GM12878 (cell line): ENCODE measurements around the gene EXD3. TPM values are rescaled to one million over a fixed set of nuclear protein-coding genes. Genes with fewer than 3 reads are reported as not detected.

Source experiments
- ATAC-seq: fragments of 200-7000 bp; cut with Tn5 transposase; 3 replicates; pipeline ENCODE4 v1.9.1; 2020; ENCODE audit warnings: mild to moderate bottlenecking, moderate library complexity
- BruUV-seq: library from RNA; stranded (reverse); fragments of 400-500 nt; replicated peaks from 2 replicates; lab custom pipeline; 2021; lab: Mats Ljungman, UMichigan
- CTCF ChIA-PET: fragments of 300-600 bp; sonication (Branson Sonifier 250); formaldehyde crosslinking; extraction: SDS; loops from one replicate; lab custom pipeline; 2021; ENCODE audit warnings: inconsistent platforms; lab: Yijun Ruan, JAX
- POLR2A ChIA-PET: fragments of 350-600 bp; formaldehyde crosslinking; extraction: SDS; loops from one replicate; lab custom pipeline; 2021; ENCODE audit warnings: inconsistent platforms; lab: Charles Lee
- RAD21 ChIA-PET: fragments of 300-600 bp; sonication (Branson Sonifier 250); formaldehyde crosslinking; loops from one replicate; lab custom pipeline; 2023; ENCODE audit warnings: antibody characterized with exemption; ENCODE audit not compliant: unreplicated experiment; lab: Charles Lee
- SMC1A ChIA-PET: fragments of 300-600 bp; sonication (Branson Sonifier 250); formaldehyde crosslinking; loops from one replicate; lab custom pipeline; 2023; ENCODE audit not compliant: unreplicated experiment, uncharacterized antibody; lab: Charles Lee
- DNase-seq: peaks from one replicate; pipeline ENCODE4 v3.0.0-alpha.2; 2011; ENCODE audit warnings: low read depth, low spot score
- FAIRE-seq: peaks from 3 replicates; lab custom pipeline; 2011; peaks lifted over from hg19 to GRCh38; lab: Jason Lieb, UNC
- H2AFZ ChIP-seq: 2 replicates; pipeline ENCODE4 v1.6.0; 2011; ENCODE audit warnings: low read depth, low read length, control low read depth; ENCODE audit not compliant: control insufficient read depth
- H3K27ac ChIP-seq: 2 replicates; pipeline ENCODE4 v1.5.1; 2011; ENCODE audit warnings: control low read depth; ENCODE audit not compliant: control insufficient read depth, insufficient read depth
- H3K27me3 ChIP-seq, 2 experiments: replicated peaks in 1 of 2; 2 replicates each; pipeline versions ENCODE4 v1.6.0 to v1.6.1; 2011; ENCODE audit warnings: low read length in 1 of 2; ENCODE audit not compliant: control insufficient read depth in 2 of 2, insufficient read depth in 2 of 2
- H3K36me3 ChIP-seq, 2 experiments: 2 replicates each; pipeline ENCODE4 v1.5.1; 2011; ENCODE audit warnings: low read length in 1 of 2; ENCODE audit not compliant: control insufficient read depth in 2 of 2, insufficient read depth in 2 of 2
- H3K4me1 ChIP-seq: 2 replicates; pipeline ENCODE4 v1.6.1; 2011; ENCODE audit warnings: mild to moderate bottlenecking, low read length, moderate library complexity, mixed read lengths; ENCODE audit not compliant: control insufficient read depth, insufficient read depth
- H3K4me2 ChIP-seq: 2 replicates; pipeline ENCODE4 v1.6.0; 2011; ENCODE audit warnings: control low read depth; ENCODE audit not compliant: control insufficient read depth, insufficient read depth
- H3K4me3 ChIP-seq: fragments of 200-600 bp; sonication (generic); 2 replicates; pipeline ENCODE4 v1.5.1; 2016
- H3K79me2 ChIP-seq: 2 replicates; pipeline ENCODE4 v1.6.0; 2011; ENCODE audit warnings: low read length; ENCODE audit not compliant: control insufficient read depth, insufficient read depth
- H3K9ac ChIP-seq: 2 replicates; pipeline ENCODE4 v1.8.0; 2011; ENCODE audit warnings: low read length, control low read depth, mixed read lengths; ENCODE audit not compliant: control insufficient read depth, insufficient read depth
- H3K9me3 ChIP-seq: replicated peaks from 3 replicates; pipeline ENCODE4 v1.5.1; 2011; ENCODE audit warnings: mild to moderate bottlenecking, low read length; ENCODE audit not compliant: control insufficient read depth, insufficient read depth
- H4K20me1 ChIP-seq: 2 replicates; pipeline ENCODE4 v1.6.0; 2011; ENCODE audit not compliant: control insufficient read depth, insufficient read depth
- ELK1 ChIP-seq: IDR thresholded peaks from 2 replicates; pipeline ENCODE4 v1.6.1; 2012; ENCODE audit warnings: low read depth, low read length, improper control_type of control experiment
- EP300 ChIP-seq, 2 experiments: fragments of 150-350 bp in 1 of 2; IDR thresholded peaks; 2 replicates each; pipeline ENCODE4 v1.6.1; 2011 to 2012; ENCODE audit warnings: low read depth in 2 of 2, low read length in 2 of 2, borderline replicate concordance in 1 of 2, improper control_type of control experiment in 1 of 2, inconsistent platforms in 1 of 2; ENCODE audit not compliant: control insufficient read depth in 1 of 2
- ESRRA ChIP-seq: IDR thresholded peaks from 2 replicates; pipeline ENCODE4 v1.6.1; 2012; ENCODE audit warnings: mild to moderate bottlenecking, low read length, improper control_type of control experiment
- IRF3 ChIP-seq: fragments of 450-650 bp; IDR thresholded peaks from 2 replicates; pipeline ENCODE4 v1.6.1; 2014; ENCODE audit warnings: mild to moderate bottlenecking
- KLF5 ChIP-seq: fragments of 450-650 bp; IDR thresholded peaks from 2 replicates; pipeline ENCODE4 v1.6.1; 2014; ENCODE audit warnings: mild to moderate bottlenecking; ENCODE audit not compliant: partially characterized antibody
- MTA3 ChIP-seq: IDR thresholded peaks from 2 replicates; pipeline ENCODE4 v1.6.1; 2012; ENCODE audit warnings: low read length, inconsistent platforms, borderline replicate concordance
- NR2C2 ChIP-seq: IDR thresholded peaks from 2 replicates; pipeline ENCODE4 v1.6.1; 2011; ENCODE audit warnings: borderline replicate concordance, low read depth; ENCODE audit not compliant: control insufficient read depth, insufficient read length
- PAX5 ChIP-seq: IDR thresholded peaks from 2 replicates; pipeline ENCODE4 v1.6.1; 2011; ENCODE audit warnings: low read depth, low read length, borderline replicate concordance
- PBX3 ChIP-seq: IDR thresholded peaks from 2 replicates; pipeline ENCODE4 v1.6.1; 2011; ENCODE audit warnings: mild to moderate bottlenecking, low read depth, low read length, moderate library complexity; ENCODE audit not compliant: insufficient replicate concordance
- POU2F2 ChIP-seq: IDR thresholded peaks from 3 replicates; pipeline ENCODE4 v1.6.1; 2011; ENCODE audit warnings: low read depth, mild to moderate bottlenecking, low read length, borderline replicate concordance
- RAD51 ChIP-seq: fragments of 450-650 bp; IDR thresholded peaks from 2 replicates; pipeline ENCODE4 v1.6.1; 2016; ENCODE audit warnings: moderate library complexity, mild to moderate bottlenecking, inconsistent platforms
- RBBP5 ChIP-seq: fragments of 200-600 bp; sonication (generic); conservative IDR thresholded peaks from 2 replicates; pipeline ENCODE4 v1.6.1; 2016
- USF1 ChIP-seq: IDR thresholded peaks from 2 replicates; pipeline ENCODE4 v1.6.1; 2011; ENCODE audit warnings: borderline replicate concordance, low read depth, mild to moderate bottlenecking, moderate library complexity, mixed read lengths, low read length; ENCODE audit not compliant: insufficient read depth; ENCODE audit errors: extremely low read length
- WGBS: methylation state at CpG from one replicate; pipeline ENCODE4 v1.1.6; 2016; ENCODE audit warnings: low lambda C conversion rate; ENCODE audit not compliant: insufficient replicate concordance, insufficient coverage; ENCODE audit errors: missing lambda C conversion rate; 5-methylcytosine and 5-hydroxymethylcytosine counted together
- in situ Hi-C: fragments of 300-500 bp; cut with MboI; formaldehyde crosslinking; loops from 9 replicates; pipeline ENCODE4 v1.14.3; 2018; ENCODE audit warnings: mixed read lengths
- intact Hi-C: fragments of 100-400 bp; cut with micrococcal nuclease; formaldehyde crosslinking; loops from one replicate; pipeline ENCODE4 v1.14.2; 2022; ENCODE audit not compliant: unreplicated experiment
- polyA plus RNA-seq, 11 experiments: library from polyadenylated mRNA; depleted of rRNA in 4 of 11; unstranded in 6 of 11; stranded (reverse) in 5 of 11; fragments of >200 nt; fragmentation: Nextera tagmentation in 4 of 11; fragmentation: Illumina TruSeq in 1 of 11; extraction: Ambion mirVana in 4 of 11; extraction: Trizol in 1 of 11; gene quantifications; 1 replicate in 1 of 11; 2 replicates in 10 of 11; pipeline versions ENCODE4 v1.2.1 to v1.2.3, GENCODE V29; 2011 to 2016; ENCODE audit warnings: inconsistent platforms in 2 of 11, missing spikeins in 2 of 11, low read depth in 1 of 11
- total RNA-seq, 4 experiments: library from RNA; depleted of rRNA in 3 of 4; stranded (reverse); fragments of >200 nt in 3 of 4; fragmentation: Illumina TruSeq in 1 of 4; extraction: Trizol in 1 of 4; gene quantifications; 2 replicates each; pipeline versions ENCODE4 v1.2.1 to v1.2.3, GENCODE V29; 2013 to 2021

Gene EXD3
- total and polyA plus RNA-seq, 10 of the 15 experiments (the other 5 are each of a cell fraction or from before 2014, with no cell fraction given): 0.21 to 7.1 (median 3.6) TPM

GRCh38 chr9:137342482-137342881 lies 80.5 kb downstream of the EXD3 start:
- no peak overlapping the region for H3K27ac ChIP-seq
- in situ Hi-C loops (no loop called here), intact Hi-C loops (no loop called here)
- no peak overlapping the region for H3K4me3 ChIP-seq
- 62% methylated on average over 7 of the region's 7 CpGs for WGBS
- FAIRE-seq: no peak
- SMC1A ChIA-PET: no interaction called here
- no peak overlapping the region for H2AFZ ChIP-seq
- TF ChIP-seq EP300 (IDR thresholded peaks at IDR 0.05; ENCODE audit: borderline replicate concordance in 1 of 2, control insufficient read depth in 1 of 2, low read depth in 2 of 2, low read length in 2 of 2) (no peak), POU2F2 (no peak), ESRRA (no peak), PBX3 (no peak), KLF5 (no peak), USF1 (no peak), PAX5 (no peak), NR2C2 (no peak), IRF3 (no peak), RBBP5 (no peak), ELK1 (no peak), MTA3 (no peak), RAD51 (no peak)
- RAD21 ChIA-PET: no interaction called here
- POLR2A ChIA-PET: no interaction called here
- H3K36me3 ChIP-seq: no peaks in the 10 kb centered on the region
- H3K27me3 ChIP-seq: no peaks in the 10 kb centered on the region
- BruUV-seq: no TSS peak
- no peak for DNase-seq
- no peak for ATAC-seq
- peaks cover 4% of the 10 kb centered on the region; the same call in 2 of the 3 replicates for H3K9me3 ChIP-seq
- no peak overlapping the region for H3K4me2 ChIP-seq
- H3K9ac ChIP-seq: no peak overlapping the region
- H3K79me2 ChIP-seq: no peaks in the 10 kb centered on the region
- H3K4me1 ChIP-seq: no peaks in the 10 kb centered on the region
- H4K20me1 ChIP-seq: no peaks in the 10 kb centered on the region
- CTCF ChIA-PET: no interaction called here
